NCI-H2171 (cell line): ENCODE data around the gene ZNF791.
"Not testable (repeated sequence)": the region's sequence is repeated elsewhere in the genome, so short reads cannot be mapped to it uniquely, and the experiment has no call there.

Experiments
- DNase-seq: peaks from one replicate; lab custom pipeline; 2025; lab: John Stamatoyannopoulos, UW

ZNF791 gene

GRCh38 chr19:12629215-12629614 lies 18.5 kb downstream of the ZNF791 start:
- no peak for DNase-seq

- DNase-seq, result no peak
These were observed 25.9 kb downstream of the ZNF791 start for GRCh38 chr19:12636631-12637030.

DNA sequence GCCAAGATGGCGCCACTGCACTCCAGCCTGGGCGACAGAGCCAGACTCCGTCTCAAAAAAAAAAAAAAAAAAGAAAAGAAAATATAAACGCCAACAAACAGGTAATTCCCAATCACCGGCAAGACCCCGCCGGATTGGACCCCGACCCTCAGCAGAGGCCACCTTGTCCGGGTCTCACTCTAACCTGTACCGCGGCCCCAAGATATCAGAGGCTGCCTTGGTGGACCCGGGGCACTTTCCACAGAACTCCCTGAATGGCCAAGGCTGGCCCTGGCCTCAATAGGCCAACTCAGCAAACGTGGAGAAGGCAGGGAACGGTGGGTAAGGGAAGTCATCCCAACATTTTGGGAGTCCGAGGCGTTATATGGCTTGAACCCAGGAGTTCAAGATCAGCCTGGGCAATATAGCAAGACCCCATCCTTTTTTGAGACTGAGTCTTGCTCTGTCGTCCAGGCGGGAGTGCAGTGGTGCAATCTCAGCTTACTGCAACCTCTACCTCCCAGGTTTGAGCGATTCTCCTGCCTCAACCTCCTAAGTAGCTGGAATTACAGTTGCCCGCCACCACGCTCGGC lies 28.0 kb downstream of the ZNF791 start:
- no peak for DNase-seq

GRCh38 chr19:12639901-12640613 lies 29.3 kb downstream of the ZNF791 start:
- peak; percentile 30 for DNase-seq

- DNase-seq, result no peak
These were observed 30.7 kb downstream of the ZNF791 start for GRCh38 chr19:12641456-12641855.

DNA sequence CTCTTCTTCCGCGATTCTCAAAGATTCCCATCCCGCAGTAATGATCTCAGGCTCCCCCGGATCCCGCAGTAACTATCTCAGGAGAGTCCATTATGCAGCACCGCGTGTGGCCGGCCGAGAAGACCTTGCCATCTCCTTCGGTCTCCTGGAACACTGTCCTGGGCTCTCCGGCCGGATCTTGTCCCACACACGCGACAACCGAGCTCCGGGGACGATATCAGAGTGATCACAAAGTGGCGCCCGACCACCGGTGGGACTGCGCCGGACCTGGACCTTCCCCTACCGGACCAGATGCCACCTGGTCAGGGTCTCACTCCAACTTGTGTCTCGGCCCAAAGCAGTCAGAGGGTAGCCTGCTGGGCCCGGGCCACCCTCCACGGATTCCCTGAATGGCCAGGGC lies 31.8 kb downstream of the ZNF791 start:
- no peak for DNase-seq

DNA sequence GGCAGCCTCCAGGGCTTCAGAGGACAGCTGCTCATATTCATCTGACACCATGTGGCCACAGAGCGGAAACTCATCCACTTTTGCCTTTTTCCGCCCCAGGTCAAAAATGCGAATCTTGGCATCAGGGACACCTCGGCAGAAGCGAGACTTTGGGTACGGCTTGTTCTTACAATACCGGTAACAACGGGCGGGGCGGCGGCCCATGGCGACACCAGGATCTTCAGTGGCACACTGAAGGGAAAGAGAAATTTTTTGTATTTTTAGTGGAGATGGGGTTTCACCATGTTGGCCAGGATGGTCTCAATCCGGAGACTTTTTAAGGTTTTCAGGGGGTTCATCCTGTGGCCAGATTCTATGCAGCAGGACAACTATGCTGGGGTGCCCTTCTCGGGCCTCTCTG lies 33.0 kb downstream of the ZNF791 start:
- DNase-seq, result not testable (repeated sequence)

GRCh38 chr19:12646551-12646950 lies 35.8 kb downstream of the ZNF791 start:
- DNase-seq, result no peak

DNA sequence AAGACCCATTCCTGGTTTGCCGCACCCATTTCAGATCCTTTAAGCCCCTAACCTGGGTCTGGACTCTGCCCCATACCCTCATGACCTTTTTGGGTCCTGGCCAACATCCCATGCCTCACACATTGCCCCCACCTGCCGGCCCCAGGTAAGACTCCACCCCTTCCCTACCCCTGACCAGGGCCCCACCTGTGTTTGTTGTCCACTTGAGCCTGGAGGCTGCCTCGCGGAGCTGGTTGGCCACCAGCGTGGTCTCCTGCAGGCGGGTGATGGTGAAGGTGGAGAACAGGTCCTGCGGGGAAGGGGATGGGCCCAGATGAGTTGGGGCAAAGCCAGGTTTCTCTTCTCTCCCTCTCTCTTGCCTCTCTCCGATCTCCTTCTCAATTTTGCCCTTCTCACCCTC lies 36.3 kb downstream of the ZNF791 start:
- DNase-seq, result no peak

DNA sequence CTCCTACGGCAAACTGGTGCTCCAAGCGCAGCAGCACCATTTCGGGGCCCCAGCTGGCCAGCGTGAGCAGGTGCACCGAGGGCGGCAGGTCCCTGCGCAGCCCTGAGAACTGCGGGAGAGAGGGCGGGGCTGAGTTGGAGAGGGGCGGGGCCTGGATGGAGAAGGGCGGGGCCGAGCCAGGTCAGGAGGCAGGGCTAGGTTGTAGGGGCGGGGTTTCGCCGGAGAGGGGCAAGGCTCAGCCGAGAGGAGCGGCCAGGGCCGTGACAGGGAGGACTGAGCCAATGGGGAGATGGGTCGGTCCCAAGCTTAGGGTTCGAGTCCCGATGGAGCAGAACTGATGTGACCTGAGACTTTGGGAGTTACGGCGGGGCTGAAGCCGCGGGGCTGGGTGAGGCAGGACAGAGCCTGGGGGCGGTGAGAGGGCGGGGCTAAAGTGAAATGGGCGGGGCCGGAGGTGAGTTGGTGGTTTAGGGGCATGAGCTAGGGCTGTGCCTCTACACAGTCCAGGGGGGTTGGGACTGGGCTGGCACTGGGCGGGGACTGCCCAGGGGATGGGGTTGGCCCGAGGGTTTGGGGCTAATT lies 36.9 kb downstream of the ZNF791 start:
- DNase-seq, result no peak

- DNase-seq, result no peak
These were observed 37.4 kb downstream of the ZNF791 start for GRCh38 chr19:12648088-12648487.

- no peak for DNase-seq
These were observed 39.2 kb downstream of the ZNF791 start for GRCh38 chr19:12649941-12650340.

GRCh38 chr19:12652219-12652618 lies 41.5 kb downstream of the ZNF791 start:
- DNase-seq, result no peak

GRCh38 chr19:12655546-12655945 lies 44.8 kb downstream of the ZNF791 start:
- no peak for DNase-seq

- DNase-seq, result no peak
These were observed 46.3 kb downstream of the ZNF791 start for GRCh38 chr19:12656899-12657571.

DNA sequence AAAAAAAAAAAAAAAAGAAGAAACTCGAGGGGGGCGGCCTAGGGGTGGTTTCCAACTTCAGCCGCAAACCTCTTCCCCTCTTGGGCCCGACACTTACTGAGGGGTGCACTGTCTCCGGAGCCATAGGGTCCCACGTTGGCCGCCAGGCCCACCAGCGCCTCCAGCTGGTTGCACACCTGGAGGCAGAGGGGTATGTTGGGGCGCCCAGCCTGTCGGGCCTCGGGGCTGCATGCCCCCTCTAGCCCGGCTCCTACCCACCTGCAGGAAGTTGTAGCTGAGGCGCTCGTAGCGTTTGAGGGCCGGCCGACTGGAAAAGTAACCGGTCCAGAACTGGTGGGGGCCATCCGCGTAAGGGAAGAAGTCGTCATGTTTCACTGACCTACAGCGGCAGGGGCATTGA lies 47.2 kb downstream of the ZNF791 start:
- no peak for DNase-seq

- DNase-seq, result no peak
These were observed 50.3 kb downstream of the ZNF791 start for GRCh38 chr19:12660980-12661379.

DNA sequence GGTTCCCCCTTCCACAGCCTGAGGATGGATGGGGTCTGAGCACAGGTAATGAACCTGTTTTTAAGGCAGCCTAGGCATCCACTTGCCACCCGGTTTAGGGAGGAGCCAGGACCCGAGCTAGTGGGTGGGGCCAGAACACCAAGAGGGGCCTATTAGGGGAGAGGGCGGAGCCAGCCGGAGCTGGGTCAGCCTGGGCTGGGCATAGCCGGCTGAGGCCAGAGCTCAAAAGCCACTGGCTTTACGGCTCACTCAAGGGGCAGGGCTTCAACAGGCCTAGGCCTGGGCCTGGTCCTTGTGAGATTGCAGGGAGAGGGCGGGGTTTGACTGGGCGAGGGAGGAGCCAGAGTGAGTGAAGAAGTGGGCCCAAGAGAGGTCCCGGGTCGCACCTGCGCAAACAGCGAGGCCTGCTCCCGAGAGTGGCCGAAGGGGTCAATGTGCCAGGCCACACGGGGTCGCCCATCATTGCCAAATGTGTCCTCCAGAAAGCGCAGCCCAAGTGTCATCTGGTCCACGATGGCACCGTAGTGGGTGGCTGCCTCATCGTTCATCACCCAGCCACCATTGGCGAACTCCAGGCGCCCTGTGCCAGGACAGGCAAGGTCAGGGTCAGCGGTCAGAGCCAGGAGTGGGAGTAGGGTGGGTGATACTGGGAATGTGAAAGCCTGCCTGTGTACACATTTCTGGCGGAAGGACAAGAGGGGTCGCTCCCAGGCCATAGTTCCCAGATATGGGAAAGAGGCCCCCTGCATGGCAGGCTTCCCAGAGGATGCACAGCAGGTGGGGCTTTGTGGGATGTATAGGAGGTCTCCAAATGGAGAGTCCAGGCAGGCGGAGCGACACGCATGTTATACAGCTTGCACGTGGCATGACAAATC lies 53.9 kb downstream of the ZNF791 start:
- DNase-seq, result no peak

DNA sequence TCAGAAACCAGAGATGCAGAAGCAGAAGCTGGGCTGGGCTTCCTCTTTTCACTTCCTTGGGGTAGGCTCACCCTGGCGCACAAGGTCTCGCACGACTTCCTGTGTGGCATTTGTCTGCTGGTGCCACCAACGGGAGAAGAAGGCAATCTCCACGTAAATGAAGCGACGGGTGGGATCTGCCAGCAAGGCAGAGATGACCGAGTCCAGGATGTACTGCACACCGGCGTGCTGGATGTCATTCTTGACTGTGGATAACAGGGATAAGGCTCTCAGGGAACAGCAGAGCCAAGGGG lies 54.5 kb downstream of the ZNF791 start:
- no peak for DNase-seq

DNA sequence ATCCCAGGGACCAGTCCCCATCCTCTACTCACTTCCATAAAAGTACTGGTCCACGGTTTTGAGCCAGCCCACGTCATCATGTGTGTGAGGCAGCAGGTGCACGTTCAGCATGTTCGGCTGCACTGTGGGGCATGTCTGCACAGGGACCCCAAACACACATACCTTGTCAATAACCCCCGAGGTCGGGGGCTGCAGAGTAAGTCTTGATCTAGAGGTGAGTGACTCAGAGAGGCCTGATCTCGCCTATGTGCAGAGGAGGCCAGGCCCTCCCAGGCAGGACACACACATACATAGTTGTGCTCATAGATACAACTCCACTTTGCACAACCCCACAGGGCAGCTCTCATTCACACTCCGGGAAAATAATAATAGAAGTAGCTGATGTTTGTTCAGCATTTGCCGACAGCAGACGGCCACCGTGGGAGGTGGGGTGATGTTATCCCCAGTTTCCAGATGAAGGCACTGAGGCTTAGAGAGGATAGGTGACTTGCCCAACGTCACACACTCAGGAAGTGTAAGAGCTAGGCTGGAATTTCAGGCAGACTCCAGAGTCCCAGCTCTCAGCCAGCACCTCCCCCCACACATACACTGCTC lies 55.0 kb downstream of the ZNF791 start:
- DNase-seq, result no peak

DNA sequence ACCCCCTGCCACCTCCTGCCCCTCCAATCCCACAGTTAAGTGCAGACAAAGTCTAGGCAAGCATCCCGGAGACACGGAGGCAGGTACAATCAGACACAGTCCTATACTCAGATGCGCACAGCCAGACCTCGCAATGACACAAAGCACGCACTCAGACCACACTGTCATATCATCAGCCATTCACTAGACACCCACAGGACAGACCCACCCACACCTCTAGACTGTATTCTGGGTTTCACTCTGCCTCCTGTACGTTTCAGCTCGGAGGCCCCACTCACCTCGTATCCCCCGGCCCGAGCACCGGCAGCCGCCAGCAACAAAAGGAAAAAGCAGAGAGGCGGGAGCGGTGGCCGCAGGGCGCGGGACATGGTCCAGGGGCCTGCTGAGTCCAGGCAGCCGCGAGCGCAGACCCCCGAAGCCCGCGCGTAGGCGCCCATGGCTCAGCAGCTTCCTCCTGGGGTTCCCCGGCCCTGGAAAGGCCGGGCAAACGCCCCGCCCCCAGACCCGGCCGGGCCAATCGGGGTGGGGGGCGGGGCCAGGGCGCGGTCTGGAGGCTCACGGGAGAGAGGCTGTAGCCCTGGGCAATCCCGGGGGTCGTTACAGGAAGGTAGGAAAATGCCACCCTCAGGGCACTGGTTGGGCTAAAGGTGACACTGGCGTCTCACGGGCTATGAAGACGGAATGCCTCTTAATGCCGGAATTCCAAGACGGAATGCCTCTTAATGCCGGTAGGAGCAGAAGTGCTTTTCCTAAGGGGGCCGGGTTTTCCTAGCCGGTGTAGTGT lies 55.7 kb downstream of the ZNF791 start, which contains the start of the genes MAN2B1 and WDR83:
TSS of gene MAN2B1 (minus strand) at position 478 of the 784 bp plus-strand sequence. CDS start at position 437, 41 bp downstream.
TSS of gene WDR83 (plus strand) at position 543 of the 784 bp plus-strand sequence. CDS start 2,984 bp downstream, outside the sequence.
- DNase-seq, result peak; percentile 78
